ENCODE measurements around the gene MGLL.

GRCh38 chr3:127761441-127761801, 60.9 kb downstream of the MGLL start:
- TF ChIP-seq CTCF (IDR thresholded peaks at IDR 0.05) = no peak
- TF ChIP-seq ELF4 (CRISPR knock-in tag; IDR thresholded peaks at IDR 0.05; ENCODE audit: low read depth) = no peak
- TF ChIP-seq TEAD4 (CRISPR knock-in tag; IDR thresholded peaks at IDR 0.05) = no peak
- no peak for TF ChIP-seq TP53 (CRISPR knock-in tag; IDR thresholded peaks at IDR 0.05)
